ENCODE data around the gene OR5B12.
"Not testable (repeated sequence)": the region's sequence is repeated elsewhere in the genome, so short reads cannot be mapped to it uniquely, and the experiment has no call there.

OR5B12 gene

DNA sequence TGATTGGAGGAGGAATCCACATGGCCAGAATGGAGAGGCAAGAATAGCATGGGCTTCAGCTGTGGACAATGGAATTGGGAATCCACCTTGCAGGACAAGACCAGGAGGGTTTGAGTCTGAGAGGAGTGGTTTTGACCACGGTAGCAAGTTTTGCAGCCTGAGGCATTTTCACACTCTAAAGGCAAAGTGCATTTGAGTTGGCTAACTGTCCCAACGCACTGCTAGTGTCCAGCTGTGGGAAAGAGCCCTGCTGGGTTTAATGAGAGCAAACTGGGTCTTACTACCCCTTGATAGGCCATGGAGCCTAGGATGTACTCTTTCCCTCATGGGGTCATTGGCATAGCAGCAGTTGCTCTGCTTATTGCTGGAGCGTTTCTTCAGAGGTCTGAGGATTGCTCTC, 14.0 kb downstream of the OR5B12 start, which contains the start of gene OR5B2:
OR5B2 (minus strand) TSS at position 101 of the 400 bp plus-strand sequence. CDS start 4,860 bp downstream, outside the sequence.
- H3K27ac Mint-ChIP-seq = no peak within 1 kb of the TSS

DNA sequence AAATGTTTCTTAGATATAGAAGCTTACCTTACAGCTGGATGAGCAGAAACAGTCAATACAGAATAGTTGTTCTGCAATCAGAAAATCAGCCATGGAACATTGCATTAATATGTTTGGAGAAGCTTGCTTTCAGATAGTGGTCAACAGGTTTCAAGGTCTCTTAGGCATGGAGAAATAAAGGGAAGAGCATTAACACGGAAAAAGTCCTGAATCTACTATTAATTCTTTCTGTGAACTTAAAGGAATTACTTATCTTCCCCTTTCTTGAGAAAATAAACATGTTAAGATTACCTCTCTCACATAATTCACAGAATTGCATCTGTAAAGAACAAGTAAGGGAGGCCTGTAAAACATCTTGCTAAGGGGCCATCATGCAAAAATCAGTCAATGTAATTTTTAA, 35.3 kb downstream of the OR5B12 start, which contains the start of gene OR5B3:
OR5B3 (minus strand) TSS at position 101 of the 400 bp plus-strand sequence. CDS start 3,465 bp downstream, outside the sequence.
- no peak within 1 kb of the TSS for H3K4me3 Mint-ChIP-seq
- peaks cover 3% of the 10 kb centered on the region for H3K36me3 Mint-ChIP-seq (ENCODE audit: insufficient read depth)
- no peak within 1 kb of the TSS for H3K27ac Mint-ChIP-seq
- H3K9me3 Mint-ChIP-seq = peaks cover 7% of the 10 kb centered on the region in 2 donors
- ATAC-seq (replicated peaks) = no peak
- H3K27me3 Mint-ChIP-seq = peaks cover 17 to 46% of the 10 kb centered on the region in 2 donors
- no peak for DNase-seq
- H3K4me1 Mint-ChIP-seq (ENCODE audit: low read depth in 2 of 2) = no peaks in the 10 kb centered on the region

More for the DNA sequence above, 14.0 kb downstream of the OR5B12 start, which contains the start of gene OR5B2:
- Mint-ChIP-seq H3K4me3 (no peak within 1 kb of the TSS), H3K4me1 (ENCODE audit: low read depth in 2 of 2) (no peaks in the 10 kb centered on the region), H3K36me3 (ENCODE audit: insufficient read depth) (no peaks in the 10 kb centered on the region), H3K27me3 (peaks cover 34 to 44% of the 10 kb centered on the region in 2 donors), H3K9me3 (peaks cover 0 to 2% of the 10 kb centered on the region in 2 donors)
- no peak for DNase-seq
- ATAC-seq (replicated peaks) = no peak

DNA sequence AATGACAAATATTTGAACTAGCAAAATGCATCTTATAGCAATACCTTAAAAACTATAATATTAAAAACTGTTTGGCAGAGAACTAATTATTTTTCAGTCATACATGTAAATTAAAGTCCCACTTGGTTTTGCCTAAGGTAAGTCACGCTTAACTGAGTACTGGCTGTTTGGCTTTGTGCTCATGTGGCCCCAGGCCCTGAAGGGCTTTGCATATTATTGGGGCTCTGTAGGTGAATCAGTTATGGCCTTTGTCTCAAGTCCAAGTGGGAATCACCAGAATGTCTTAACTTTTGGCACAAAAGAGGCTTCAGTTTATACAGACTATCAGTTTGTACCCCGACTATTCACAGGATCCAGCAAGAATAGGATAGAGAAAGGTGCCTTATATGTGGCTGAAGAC, 42.4 kb downstream of the OR5B12 start:
- not testable (repeated sequence) for DNase-seq

DNA sequence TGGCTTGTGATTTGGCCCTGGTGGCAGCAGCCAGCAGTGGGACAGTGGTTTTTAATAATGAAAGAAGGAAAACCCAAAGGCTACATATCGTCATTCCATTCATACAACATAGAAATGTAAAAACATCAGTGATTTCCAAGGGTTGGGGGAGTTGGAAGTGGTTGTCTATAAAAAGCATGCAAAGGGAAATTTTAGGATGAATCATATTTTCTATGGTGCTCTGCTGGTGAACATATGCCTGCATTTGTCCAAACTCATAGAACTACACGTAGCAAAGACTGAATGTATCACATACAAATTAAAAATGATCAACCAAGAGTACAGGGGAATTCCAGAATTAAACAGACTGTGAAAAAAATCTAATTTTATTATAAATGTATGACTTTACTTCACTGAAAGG, 46.5 kb downstream of the OR5B12 start:
- Mint-ChIP-seq H3K27ac (no peak overlapping the region), H3K9me3 (no peaks in the 10 kb centered on the region), H3K27me3 (peaks cover 12 to 13% of the 10 kb centered on the region in 2 donors)

More for the DNA sequence above, 42.4 kb downstream of the OR5B12 start:
- H3K4me1 Mint-ChIP-seq (ENCODE audit: low read depth in 2 of 2); H3K36me3 Mint-ChIP-seq (ENCODE audit: insufficient read depth); H3K27ac Mint-ChIP-seq; H3K9me3 Mint-ChIP-seq; H3K4me3 Mint-ChIP-seq; ATAC-seq (replicated peaks): not testable (repeated sequence)
- peaks cover 10 to 23% of the 10 kb centered on the region in 2 donors for H3K27me3 Mint-ChIP-seq

DNA sequence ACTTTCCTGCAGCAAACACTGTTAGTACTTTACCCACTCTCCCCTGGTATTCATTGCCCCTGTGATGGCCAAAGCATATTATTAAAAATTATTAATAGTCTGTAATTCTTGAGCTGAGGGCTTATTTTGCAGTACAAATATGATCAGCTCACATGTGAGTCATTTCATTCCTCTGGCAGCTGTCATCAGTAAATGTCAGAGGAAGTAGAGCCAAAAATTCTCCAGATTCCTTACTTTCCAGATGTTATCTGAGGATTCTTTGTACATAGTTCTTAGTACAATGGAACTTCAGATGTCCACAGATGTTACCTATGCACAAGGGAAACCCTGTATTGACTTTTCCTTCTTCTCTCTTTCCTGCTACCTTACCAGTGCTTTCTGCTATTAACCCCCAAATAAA, 47.8 kb downstream of the OR5B12 start:
- H3K27ac Mint-ChIP-seq = no peak overlapping the region
- ATAC-seq (replicated peaks) = no peak

More for the DNA sequence above, 46.5 kb downstream of the OR5B12 start:
- Mint-ChIP-seq H3K4me3 (no peak overlapping the region), H3K36me3 (ENCODE audit: insufficient read depth) (no peaks in the 10 kb centered on the region), H3K4me1 (ENCODE audit: low read depth in 2 of 2) (no peaks in the 10 kb centered on the region)
- DNase-seq (no peak), ATAC-seq (replicated peaks) (no peak)

DNA sequence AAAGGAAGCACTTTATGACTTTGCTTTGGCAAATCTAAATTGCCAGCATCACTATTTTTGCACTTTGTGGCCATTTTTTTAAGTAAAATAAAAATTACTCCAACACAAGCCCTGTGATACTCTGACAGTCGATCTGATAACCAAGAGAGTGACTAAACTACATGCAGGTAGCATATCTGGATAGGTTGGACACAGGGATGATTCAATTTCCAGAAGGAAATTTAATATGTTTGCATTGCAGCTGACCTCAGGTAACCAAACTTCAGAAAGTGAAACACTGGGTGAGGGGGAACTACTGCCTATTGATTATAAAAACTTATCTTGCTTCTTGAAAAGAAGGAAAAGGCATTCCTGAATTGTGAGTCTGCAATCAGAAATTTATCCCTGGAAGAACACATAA, 49.3 kb downstream of the OR5B12 start:
- no peak overlapping the region for H3K27ac Mint-ChIP-seq
- no peak overlapping the region for H3K4me3 Mint-ChIP-seq
- H3K36me3 Mint-ChIP-seq (ENCODE audit: insufficient read depth) = no peaks in the 10 kb centered on the region
- no peak for ATAC-seq (replicated peaks)
- peaks cover 12 to 13% of the 10 kb centered on the region in 2 donors for H3K27me3 Mint-ChIP-seq
- DNase-seq = no peak
- H3K4me1 Mint-ChIP-seq (ENCODE audit: low read depth in 2 of 2) = no peaks in the 10 kb centered on the region
- H3K9me3 Mint-ChIP-seq = no peaks in the 10 kb centered on the region

More for the DNA sequence above, 47.8 kb downstream of the OR5B12 start:
- no peaks in the 10 kb centered on the region for H3K36me3 Mint-ChIP-seq (ENCODE audit: insufficient read depth)
- H3K27me3 Mint-ChIP-seq = peaks cover 12 to 13% of the 10 kb centered on the region in 2 donors
- no peaks in the 10 kb centered on the region for H3K9me3 Mint-ChIP-seq
- no peak overlapping the region for H3K4me3 Mint-ChIP-seq
- H3K4me1 Mint-ChIP-seq (ENCODE audit: low read depth in 2 of 2) = no peaks in the 10 kb centered on the region
- no peak for DNase-seq

DNA sequence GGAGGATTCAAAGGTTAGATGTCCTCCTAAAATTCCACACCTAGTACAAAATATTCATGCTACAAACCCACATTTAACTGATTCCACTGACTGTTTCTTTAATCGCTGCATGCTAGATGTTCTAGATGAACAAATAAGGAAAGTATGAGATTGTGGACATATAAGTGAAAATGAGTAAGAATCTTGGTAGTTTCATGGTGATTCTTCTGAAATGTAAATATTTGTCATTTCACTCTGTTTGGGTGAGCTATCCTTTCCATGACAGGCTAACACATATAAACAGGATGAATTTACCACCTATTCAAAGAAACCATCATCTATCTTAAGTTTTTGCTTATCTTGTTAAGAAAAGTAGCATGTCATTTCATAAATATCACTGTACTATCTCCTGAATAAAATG, 50.2 kb downstream of the OR5B12 start:
- Mint-ChIP-seq H3K9me3 (no peaks in the 10 kb centered on the region), H3K27me3 (peaks cover 12 to 13% of the 10 kb centered on the region in 2 donors), H3K4me3 (no peak overlapping the region), H3K4me1 (ENCODE audit: low read depth in 2 of 2) (no peaks in the 10 kb centered on the region), H3K36me3 (ENCODE audit: insufficient read depth) (no peaks in the 10 kb centered on the region), H3K27ac (no peak overlapping the region)
- ATAC-seq (replicated peaks) = no peak
- no peak for DNase-seq

DNA sequence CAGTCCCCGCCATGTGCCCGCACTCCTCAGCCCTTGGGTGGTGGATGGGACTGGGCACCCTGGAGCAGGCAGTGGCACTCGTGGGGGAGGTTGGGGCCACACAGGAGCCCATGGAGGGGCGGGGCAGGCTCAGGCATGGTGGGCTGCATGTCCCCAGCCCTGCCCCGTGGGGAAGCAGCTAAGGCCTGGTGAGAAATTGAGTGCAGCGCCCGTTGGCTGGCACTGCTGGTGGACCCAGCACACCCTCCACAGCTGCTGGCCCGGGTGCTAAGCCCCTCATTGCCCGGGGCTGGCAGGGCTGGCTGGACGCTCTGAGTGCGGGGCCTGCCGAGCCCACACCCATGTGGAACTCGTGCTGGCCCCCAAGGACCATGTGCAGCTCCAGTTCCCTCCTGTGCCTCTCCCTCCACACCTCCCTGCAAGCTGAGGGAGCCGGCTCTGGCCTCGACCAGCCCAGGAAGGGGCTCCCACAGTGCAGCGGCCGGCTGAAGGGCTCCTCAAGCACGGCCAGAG, 51.4 kb downstream of the OR5B12 start:
- H3K27ac Mint-ChIP-seq = no peak overlapping the region
- no peaks in the 10 kb centered on the region for H3K9me3 Mint-ChIP-seq
- H3K4me3 Mint-ChIP-seq = no peak overlapping the region
- H3K27me3 Mint-ChIP-seq = peaks cover 9 to 13% of the 10 kb centered on the region in 2 donors
- no peak for ATAC-seq (replicated peaks)
- no peaks in the 10 kb centered on the region for H3K4me1 Mint-ChIP-seq (ENCODE audit: low read depth in 2 of 2)
- no peaks in the 10 kb centered on the region for H3K36me3 Mint-ChIP-seq (ENCODE audit: insufficient read depth)
- no peak for DNase-seq

All from effector memory CD8-positive, alpha-beta T cell (primary cell).